Fibroblast of lung (primary cell): ENCODE data around the gene TRIM72.

Source experiments
- EZH2 ChIP-seq: IDR thresholded peaks from 2 replicates; pipeline ENCODE4 v1.5.1; 2012; ENCODE audit warnings: low read length, control low read depth, mild to moderate bottlenecking; ENCODE audit errors: missing control alignments
- TF ChIP-seq, protein P1 (sequence below), 2 donors: IDR thresholded peaks in 1 of 2; conservative IDR thresholded peaks in 1 of 2; 1 replicate in 1 of 2; 2 replicates in 1 of 2; pipeline ENCODE4 v1.5.1; 2011 to 2012; ENCODE audit warnings: low read length in 2 of 2, control low read depth in 1 of 2, inconsistent platforms in 1 of 2, low read depth in 1 of 2, mild to moderate bottlenecking in 1 of 2

DNA sequence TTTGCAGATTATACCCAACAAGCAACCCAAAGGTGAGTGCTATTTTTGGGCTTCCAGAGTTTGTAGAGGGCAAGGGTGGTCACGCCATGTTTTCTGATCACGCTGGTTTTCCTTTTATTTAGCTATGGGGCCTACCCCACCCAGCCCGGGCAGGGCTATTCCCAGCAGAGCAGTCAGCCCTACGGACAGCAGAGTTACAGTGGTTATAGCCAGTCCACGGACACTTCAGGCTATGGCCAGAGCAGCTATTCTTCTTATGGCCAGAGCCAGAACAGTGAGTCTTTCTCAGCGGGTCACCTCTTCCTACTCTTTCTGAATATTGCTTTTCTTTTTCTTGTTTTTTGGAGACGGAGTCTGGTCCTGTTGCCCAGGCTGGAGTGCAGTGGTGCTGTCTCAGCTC, 31.5 kb upstream of the TRIM72 start:
- TF ChIP-seq, protein P1, sequence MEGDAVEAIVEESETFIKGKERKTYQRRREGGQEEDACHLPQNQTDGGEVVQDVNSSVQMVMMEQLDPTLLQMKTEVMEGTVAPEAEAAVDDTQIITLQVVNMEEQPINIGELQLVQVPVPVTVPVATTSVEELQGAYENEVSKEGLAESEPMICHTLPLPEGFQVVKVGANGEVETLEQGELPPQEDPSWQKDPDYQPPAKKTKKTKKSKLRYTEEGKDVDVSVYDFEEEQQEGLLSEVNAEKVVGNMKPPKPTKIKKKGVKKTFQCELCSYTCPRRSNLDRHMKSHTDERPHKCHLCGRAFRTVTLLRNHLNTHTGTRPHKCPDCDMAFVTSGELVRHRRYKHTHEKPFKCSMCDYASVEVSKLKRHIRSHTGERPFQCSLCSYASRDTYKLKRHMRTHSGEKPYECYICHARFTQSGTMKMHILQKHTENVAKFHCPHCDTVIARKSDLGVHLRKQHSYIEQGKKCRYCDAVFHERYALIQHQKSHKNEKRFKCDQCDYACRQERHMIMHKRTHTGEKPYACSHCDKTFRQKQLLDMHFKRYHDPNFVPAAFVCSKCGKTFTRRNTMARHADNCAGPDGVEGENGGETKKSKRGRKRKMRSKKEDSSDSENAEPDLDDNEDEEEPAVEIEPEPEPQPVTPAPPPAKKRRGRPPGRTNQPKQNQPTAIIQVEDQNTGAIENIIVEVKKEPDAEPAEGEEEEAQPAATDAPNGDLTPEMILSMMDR (conservative IDR thresholded peaks at IDR 0.05 in 1 of 2, IDR thresholded peaks at IDR 0.05 in 1 of 2; ENCODE audit: low read depth in 1 of 2, low read length in 2 of 2) = no peak
- TF ChIP-seq EZH2 = no peak
